VCaP (cell line): ENCODE results near the gene SLC35A4.
A peak's percentile ranks its signal among the peaks of the same experiment; 100 is the strongest.
"Not testable (repeated sequence)": the region's sequence is repeated elsewhere in the genome, so short reads cannot be mapped to it uniquely, and the experiment has no call there.

Source experiments
- H3K27ac ChIP-seq: fragments of 450-650 bp; 2 replicates; pipeline ENCODE4 v1.5.1; 2017
- TF ChIP-seq, protein P1 (sequence below): fragments of 450-650 bp; conservative IDR thresholded peaks from 2 replicates; pipeline ENCODE4 v1.5.1; 2017; ENCODE audit warnings: mild to moderate bottlenecking, moderate library complexity

SLC35A4 gene

DNA sequence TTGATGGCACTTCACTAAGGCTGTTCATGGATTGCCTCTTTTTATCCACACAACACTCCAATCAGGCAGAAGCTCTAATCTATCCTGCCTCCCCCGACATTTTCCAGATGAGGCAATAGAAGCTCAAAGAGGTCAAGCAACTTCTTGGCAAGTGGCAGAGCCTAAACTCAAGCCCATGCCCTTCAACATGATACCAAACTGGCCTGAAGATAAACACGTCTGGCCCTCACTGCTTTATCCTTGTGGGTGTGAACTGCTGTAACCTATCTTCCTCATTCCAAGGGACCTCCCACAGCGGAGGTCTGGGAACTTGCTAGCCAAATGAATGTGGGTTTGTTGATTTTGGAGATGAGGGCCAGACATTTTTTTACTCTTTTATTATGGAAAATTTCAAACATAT, 9.5 kb downstream of the SLC35A4 start:
- TF ChIP-seq, protein P1, sequence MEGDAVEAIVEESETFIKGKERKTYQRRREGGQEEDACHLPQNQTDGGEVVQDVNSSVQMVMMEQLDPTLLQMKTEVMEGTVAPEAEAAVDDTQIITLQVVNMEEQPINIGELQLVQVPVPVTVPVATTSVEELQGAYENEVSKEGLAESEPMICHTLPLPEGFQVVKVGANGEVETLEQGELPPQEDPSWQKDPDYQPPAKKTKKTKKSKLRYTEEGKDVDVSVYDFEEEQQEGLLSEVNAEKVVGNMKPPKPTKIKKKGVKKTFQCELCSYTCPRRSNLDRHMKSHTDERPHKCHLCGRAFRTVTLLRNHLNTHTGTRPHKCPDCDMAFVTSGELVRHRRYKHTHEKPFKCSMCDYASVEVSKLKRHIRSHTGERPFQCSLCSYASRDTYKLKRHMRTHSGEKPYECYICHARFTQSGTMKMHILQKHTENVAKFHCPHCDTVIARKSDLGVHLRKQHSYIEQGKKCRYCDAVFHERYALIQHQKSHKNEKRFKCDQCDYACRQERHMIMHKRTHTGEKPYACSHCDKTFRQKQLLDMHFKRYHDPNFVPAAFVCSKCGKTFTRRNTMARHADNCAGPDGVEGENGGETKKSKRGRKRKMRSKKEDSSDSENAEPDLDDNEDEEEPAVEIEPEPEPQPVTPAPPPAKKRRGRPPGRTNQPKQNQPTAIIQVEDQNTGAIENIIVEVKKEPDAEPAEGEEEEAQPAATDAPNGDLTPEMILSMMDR, result no peak
- no peak overlapping the region for H3K27ac ChIP-seq

- TF ChIP-seq, protein P1, result peak; percentile 26; the same call in 1 of the 2 replicates
- H3K27ac ChIP-seq, result no peak overlapping the region
Observed at GRCh38 chr5:140575309-140575708, 10.7 kb downstream of the SLC35A4 start.

- TF ChIP-seq, protein P1, result no peak
- no peak overlapping the region for H3K27ac ChIP-seq
Observed at GRCh38 chr5:140576776-140577201, 12.2 kb downstream of the SLC35A4 start.

DNA sequence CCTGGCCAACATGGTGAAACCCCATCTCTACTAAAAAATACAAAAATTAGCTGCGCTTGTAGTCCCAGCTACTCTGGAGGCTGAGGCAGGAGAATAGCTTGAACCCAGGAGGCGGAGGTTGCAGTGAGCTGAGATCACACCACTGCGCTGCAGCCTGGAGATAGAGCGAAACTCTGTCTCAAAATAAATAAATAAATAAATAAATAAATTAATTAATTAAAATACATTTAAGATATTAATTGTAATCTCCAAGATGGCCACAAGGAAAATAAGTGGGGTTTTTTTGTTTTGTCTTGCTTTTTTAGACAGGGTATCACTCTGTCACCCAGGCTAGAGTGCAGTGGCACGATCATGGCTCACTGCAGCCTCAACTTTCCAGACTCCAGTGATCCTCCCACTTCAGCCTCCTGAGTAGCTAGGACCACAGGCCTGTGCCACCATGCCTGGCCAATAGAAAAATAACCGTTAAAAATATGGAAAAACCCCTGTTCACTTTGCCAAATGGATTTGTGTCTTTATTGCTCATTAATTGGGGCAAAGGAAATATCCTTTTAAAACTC, 14.6 kb downstream of the SLC35A4 start:
- not testable (repeated sequence) for H3K27ac ChIP-seq

- no peak overlapping the region for H3K27ac ChIP-seq
Observed at GRCh38 chr5:140587495-140587894, 22.9 kb downstream of the SLC35A4 start.

GRCh38 chr5:140588311-140589070, 23.9 kb downstream of the SLC35A4 start:
- no peak overlapping the region for H3K27ac ChIP-seq
- TF ChIP-seq, protein P1, result no peak

More at GRCh38 chr5:140587495-140587894, 22.9 kb downstream of the SLC35A4 start:
- TF ChIP-seq, protein P1, result no peak

DNA sequence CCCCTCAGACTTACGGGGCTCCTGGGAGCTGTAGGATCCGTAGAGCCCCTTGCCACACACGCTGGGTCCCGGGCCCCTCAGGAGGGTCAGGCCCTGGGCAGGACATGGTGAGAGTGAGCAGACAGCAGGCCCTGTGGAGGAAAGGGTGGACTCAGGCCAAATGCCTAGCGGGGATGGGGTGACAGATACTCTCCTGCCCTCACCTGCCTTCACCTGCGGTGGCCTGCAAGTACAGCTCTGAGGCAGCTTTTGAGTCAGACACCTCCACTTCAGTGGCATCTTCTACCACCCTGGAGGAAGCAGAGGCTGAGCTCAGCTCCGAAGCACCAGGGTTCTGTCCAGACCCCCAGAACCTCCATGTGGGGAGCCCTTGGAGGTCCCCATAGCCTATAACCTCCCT, 26.2 kb downstream of the SLC35A4 start:
- no peak overlapping the region for H3K27ac ChIP-seq
- TF ChIP-seq, protein P1, result no peak
